Neural cell (in vitro differentiated cells): ENCODE results near the gene COL13A1. TPM values are rescaled to one million over a fixed set of nuclear protein-coding genes. Genes with fewer than 3 reads are reported as not detected.

Experiments used
- H2AFZ ChIP-seq: fragments of 200-600, 300-800 bp; sonication (generic), shearing (Covaris generic); 2 replicates; pipeline ENCODE4 v1.6.0; 2014; ENCODE audit warnings: low read depth, mild to moderate bottlenecking, antibody characterized with exemption, low read length, moderate library complexity
- H3F3A ChIP-seq: fragments of 200-600 bp; shearing (Covaris generic); 2 replicates; pipeline ENCODE4 v1.6.1; 2016; ENCODE audit warnings: mild to moderate bottlenecking, moderate library complexity, mixed read lengths, antibody characterized with exemption, low read length; ENCODE audit not compliant: insufficient read depth, poor library complexity, severe bottlenecking
- H3K27ac ChIP-seq: fragments of 200-600, 300-800 bp; sonication (generic), shearing (Covaris generic); 2 replicates; pipeline ENCODE4 v1.5.1; 2014; ENCODE audit warnings: mild to moderate bottlenecking, low read length, moderate library complexity
- H3K27me3 ChIP-seq: fragments of 300-800, 200-600 bp; sonication (generic), shearing (Covaris generic); 2 replicates; pipeline ENCODE4 v1.6.0; 2014; ENCODE audit warnings: mild to moderate bottlenecking, low read depth, low read length, moderate library complexity; ENCODE audit not compliant: insufficient read depth
- H3K36me3 ChIP-seq: fragments of 300-800, 200-600 bp; sonication (generic), shearing (Covaris generic); 2 replicates; pipeline ENCODE4 v1.5.1; 2014; ENCODE audit warnings: mild to moderate bottlenecking, antibody characterized with exemption, low read length, moderate library complexity; ENCODE audit not compliant: insufficient read depth
- H3K4me2 ChIP-seq: fragments of 300-800, 200-600 bp; sonication (generic), shearing (Covaris generic); 2 replicates; pipeline ENCODE4 v1.6.0; 2014; ENCODE audit warnings: mild to moderate bottlenecking, low read length
- H3K4me3 ChIP-seq: fragments of 300-800, 200-600 bp; sonication (generic), shearing (Covaris generic); 2 replicates; pipeline ENCODE4 v1.5.1; 2014; ENCODE audit warnings: mild to moderate bottlenecking, low read length, moderate library complexity
- H3K79me2 ChIP-seq: fragments of 200-600 bp; shearing (Covaris generic); replicated peaks from 2 replicates; pipeline ENCODE4 v1.6.0; 2014; ENCODE audit warnings: mild to moderate bottlenecking, low read length, moderate library complexity; ENCODE audit not compliant: insufficient read depth
- H3K9ac ChIP-seq: fragments of 300-800, 200-600 bp; sonication (generic), shearing (Covaris generic); 2 replicates; pipeline ENCODE4 v1.6.1; 2016; ENCODE audit warnings: mild to moderate bottlenecking, low read length, mixed read lengths
- H3K9me2 ChIP-seq: fragments of 200-600 bp; shearing (Covaris generic); 2 replicates; pipeline ENCODE4 v1.6.1; 2016; ENCODE audit warnings: mild to moderate bottlenecking, low read length, mixed read lengths; ENCODE audit not compliant: insufficient read depth
- H3K9me3 ChIP-seq: fragments of 200-600, 300-800 bp; sonication (generic), shearing (Covaris generic); 2 replicates; pipeline ENCODE4 v1.6.1; 2016; ENCODE audit warnings: mild to moderate bottlenecking, mixed run types, low read length, moderate library complexity, mixed read lengths
- H4K20me1 ChIP-seq: fragments of 200-600 bp; shearing (Covaris generic); 2 replicates; pipeline ENCODE4 v1.6.1; 2016; ENCODE audit warnings: mild to moderate bottlenecking, mixed run types; ENCODE audit not compliant: insufficient read depth
- CTCF ChIP-seq: fragments of 450-650 bp; IDR thresholded peaks from 2 replicates; pipeline ENCODE4 v1.5.1; 2014; ENCODE audit warnings: antibody characterized with exemption, mild to moderate bottlenecking, moderate library complexity; ENCODE audit not compliant: poor library complexity, severe bottlenecking
- EP300 ChIP-seq: fragments of 450-650 bp; conservative IDR thresholded peaks from 2 replicates; pipeline ENCODE4 v1.6.1; 2014; ENCODE audit warnings: antibody characterized with exemption, mild to moderate bottlenecking, moderate library complexity; ENCODE audit not compliant: poor library complexity, severe bottlenecking
- EZH2 ChIP-seq: fragments of 200-600, 300-800 bp; shearing (Covaris generic), sonication (generic); IDR thresholded peaks from 2 replicates; pipeline ENCODE4 v1.6.1; 2014; ENCODE audit warnings: antibody characterized with exemption, low read length, borderline replicate concordance, mild to moderate bottlenecking; ENCODE audit not compliant: insufficient read depth, poor library complexity, severe bottlenecking
- MXI1 ChIP-seq: fragments of 450-650 bp; conservative IDR thresholded peaks from 2 replicates; pipeline ENCODE4 v1.6.1; 2014; ENCODE audit warnings: antibody characterized with exemption, mild to moderate bottlenecking; ENCODE audit not compliant: poor library complexity, severe bottlenecking
- POLR2AphosphoS5 ChIP-seq: IDR thresholded peaks from 2 replicates; pipeline ENCODE4 v1.6.1; 2012
- RAD21 ChIP-seq: fragments of 450-650 bp; conservative IDR thresholded peaks from 2 replicates; pipeline ENCODE4 v1.6.1; 2014; ENCODE audit warnings: antibody characterized with exemption, mild to moderate bottlenecking, moderate library complexity
- REST ChIP-seq: IDR thresholded peaks from 2 replicates; pipeline ENCODE4 v1.6.1; 2012; ENCODE audit warnings: borderline replicate concordance
- SMC3 ChIP-seq: fragments of 450-650 bp; conservative IDR thresholded peaks from 2 replicates; pipeline ENCODE4 v1.6.1; 2014; ENCODE audit warnings: antibody characterized with exemption, mild to moderate bottlenecking, moderate library complexity; ENCODE audit not compliant: poor library complexity
- TAF1 ChIP-seq: IDR thresholded peaks from 2 replicates; pipeline ENCODE4 v1.6.1; 2012; ENCODE audit warnings: low read depth
- polyA plus RNA-seq: library from polyadenylated mRNA; depleted of rRNA; stranded (reverse); fragments of >200 nt; gene quantifications from 2 replicates; pipeline ENCODE4 v1.2.3, GENCODE V29; 2014

COL13A1 gene
- polyA plus RNA-seq, 1 donor from 2014 or later: 4.7 TPM

DNA sequence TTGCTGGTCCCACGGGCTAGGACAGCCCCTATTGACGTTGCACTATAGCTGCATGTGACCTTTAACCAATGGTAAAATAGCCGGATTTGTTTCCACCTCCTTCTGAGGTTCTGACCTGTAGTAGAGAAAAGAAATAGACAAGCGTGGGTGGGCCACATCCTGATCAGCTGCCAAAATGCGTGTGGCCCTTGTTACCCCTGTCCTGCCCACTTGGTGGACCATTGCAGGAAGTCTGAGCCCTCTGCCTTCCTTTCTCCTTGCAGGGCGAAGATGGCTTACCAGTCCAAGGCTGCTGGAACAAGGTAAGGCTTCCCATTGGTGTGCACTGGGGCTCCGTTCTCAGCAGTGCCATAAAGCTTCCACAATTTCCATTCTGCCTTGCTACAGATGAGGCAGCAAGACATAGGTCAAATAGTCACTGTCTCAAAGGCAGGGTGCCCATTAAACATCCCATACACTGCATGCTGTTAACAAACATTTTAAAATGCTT is 155.1 kb downstream of the COL13A1 start:
- no peaks in the 10 kb centered on the region for H3K79me2 ChIP-seq
- H3K27me3 ChIP-seq: no peaks in the 10 kb centered on the region
- no peaks in the 10 kb centered on the region for H3K36me3 ChIP-seq
- no peak overlapping the region for H2AFZ ChIP-seq
- no peak overlapping the region for H3K27ac ChIP-seq
- TF ChIP-seq REST (no peak), POLR2AphosphoS5 (no peak), TAF1 (no peak), RAD21 (no peak), MXI1 (no peak), CTCF (no peak), SMC3 (no peak), EZH2 (no peak)
- H3F3A ChIP-seq: no peaks in the 10 kb centered on the region
- no peaks in the 10 kb centered on the region for H4K20me1 ChIP-seq
- no peak overlapping the region for H3K4me3 ChIP-seq
- H3K9me3 ChIP-seq: no peaks in the 10 kb centered on the region
- no peak overlapping the region for H3K4me2 ChIP-seq
- H3K9me2 ChIP-seq: no peaks in the 10 kb centered on the region
- H3K9ac ChIP-seq: no peak overlapping the region

GRCh38 chr10:69957241-69957885 is 155.7 kb downstream of the COL13A1 start:
- no peak overlapping the region for H3K4me2 ChIP-seq

More at GRCh38 chr10:69957241-69957885, 155.7 kb downstream of the COL13A1 start:
- TF ChIP-seq MXI1 (no peak), RAD21 (no peak), EZH2 (no peak), POLR2AphosphoS5 (no peak), EP300 (no peak), SMC3 (no peak), TAF1 (no peak), REST (no peak), CTCF (no peak)
- H3K9ac ChIP-seq: no peak overlapping the region
- no peaks in the 10 kb centered on the region for H3F3A ChIP-seq
- no peaks in the 10 kb centered on the region for H3K9me3 ChIP-seq
- no peaks in the 10 kb centered on the region for H4K20me1 ChIP-seq
- H3K4me3 ChIP-seq: no peak overlapping the region
- H2AFZ ChIP-seq: no peak overlapping the region
- H3K27me3 ChIP-seq: no peaks in the 10 kb centered on the region
- H3K36me3 ChIP-seq: no peaks in the 10 kb centered on the region
- H3K27ac ChIP-seq: no peak overlapping the region
- no peaks in the 10 kb centered on the region for H3K79me2 ChIP-seq
- no peaks in the 10 kb centered on the region for H3K9me2 ChIP-seq
